Cardiac muscle cell (in vitro differentiated cells and primary cell): ENCODE measurements around the gene ZCCHC7. TPM values are rescaled to one million over a fixed set of nuclear protein-coding genes. Genes with fewer than 3 reads are reported as not detected.
"Not testable (repeated sequence)": the region's sequence is repeated elsewhere in the genome, so short reads cannot be mapped to it uniquely, and the experiment has no call there.

Experiments
- DNase-seq, 2 donors: peaks; one replicate each; pipeline versions ENCODE4 v3.0.0 to v3.0.0-alpha.2; 2010 to 2017; ENCODE audit warnings: low read depth in 1 of 2, low spot score in 1 of 2
- H3K27ac ChIP-seq: fragments of 200-600 bp; sonication (generic); 2 replicates; pipeline ENCODE4 v1.5.1; 2016
- H3K27me3 ChIP-seq: fragments of 200-600 bp; sonication (generic); 2 replicates; pipeline ENCODE4 v1.6.0; 2016; ENCODE audit warnings: control low read depth
- H3K36me3 ChIP-seq: fragments of 200-600 bp; sonication (generic); 2 replicates; pipeline ENCODE4 v1.5.1; 2016; ENCODE audit warnings: control low read depth
- H3K4me1 ChIP-seq: fragments of 200-600 bp; sonication (generic); 2 replicates; pipeline ENCODE4 v1.8.1; 2017; ENCODE audit warnings: low read depth, mild to moderate bottlenecking, mixed run types
- H3K4me3 ChIP-seq: fragments of 200-600 bp; sonication (generic); 2 replicates; pipeline ENCODE4 v1.5.1; 2016; ENCODE audit warnings: mild to moderate bottlenecking
- H3K9me3 ChIP-seq: fragments of 200-600 bp; sonication (generic); 2 replicates; pipeline ENCODE4 v1.5.1; 2017; ENCODE audit warnings: low read depth, mild to moderate bottlenecking, control low read depth
- CTCF ChIP-seq: IDR thresholded peaks from 2 replicates; pipeline ENCODE4 v1.5.1; 2012; ENCODE audit warnings: low read depth, mild to moderate bottlenecking, low read length
- polyA plus RNA-seq: library from polyadenylated mRNA; unstranded; fragments of >200 nt; fragmentation: Nextera tagmentation; extraction: Ambion mirVana; gene quantifications from 2 replicates; pipeline ENCODE4 v1.2.1, GENCODE V29; 2016
- total RNA-seq: library from RNA; depleted of rRNA; stranded (reverse); fragments of >200 nt; gene quantifications from 2 replicates; pipeline ENCODE4 v1.2.3, GENCODE V29; 2016

ZCCHC7 gene
- total and polyA plus RNA-seq, 2 experiments from 2014 or later, result 15.0 to 18.8 TPM

GRCh38 chr9:37157726-37158377 lies 37.5 kb downstream of the ZCCHC7 start:
- Histone ChIP-seq H3K36me3 (no peaks in the 10 kb centered on the region), H3K27me3 (no peaks in the 10 kb centered on the region), H3K4me1 (no peaks in the 10 kb centered on the region), H3K4me3 (no peak overlapping the region), H3K27ac (no peak overlapping the region), H3K9me3 (no peaks in the 10 kb centered on the region)
- DNase-seq, result no peak
- TF ChIP-seq CTCF, result no peak

- TF ChIP-seq CTCF, result no peak
- H3K27ac ChIP-seq, result no peak overlapping the region
Measured at GRCh38 chr9:37163299-37163698, 42.9 kb downstream of the ZCCHC7 start.

GRCh38 chr9:37164335-37164734 lies 44.0 kb downstream of the ZCCHC7 start:
- not testable (repeated sequence) for H3K9me3 ChIP-seq, H3K36me3 ChIP-seq, H3K27ac ChIP-seq, H3K27me3 ChIP-seq, H3K4me1 ChIP-seq, DNase-seq, H3K4me3 ChIP-seq

More at GRCh38 chr9:37163299-37163698, 42.9 kb downstream of the ZCCHC7 start:
- H3K36me3 ChIP-seq, result no peaks in the 10 kb centered on the region
- no peak overlapping the region for H3K4me3 ChIP-seq
- no peaks in the 10 kb centered on the region for H3K4me1 ChIP-seq
- no peak for DNase-seq
- H3K9me3 ChIP-seq, result no peaks in the 10 kb centered on the region
- H3K27me3 ChIP-seq, result no peaks in the 10 kb centered on the region

GRCh38 chr9:37165644-37166043 lies 45.3 kb downstream of the ZCCHC7 start:
- no peak for DNase-seq
- H3K36me3 ChIP-seq, result no peaks in the 10 kb centered on the region
- H3K4me3 ChIP-seq, result no peak overlapping the region
- no peak overlapping the region for H3K27ac ChIP-seq
- H3K9me3 ChIP-seq, result no peaks in the 10 kb centered on the region
- H3K4me1 ChIP-seq, result no peaks in the 10 kb centered on the region
- no peaks in the 10 kb centered on the region for H3K27me3 ChIP-seq
- no peak for TF ChIP-seq CTCF

- no peaks in the 10 kb centered on the region for H3K4me1 ChIP-seq
- no peaks in the 10 kb centered on the region for H3K9me3 ChIP-seq
- DNase-seq, result no peak
- peak overlapping the region; percentile 34 for H3K27ac ChIP-seq
- TF ChIP-seq CTCF, result no peak
- no peaks in the 10 kb centered on the region for H3K27me3 ChIP-seq
- no peaks in the 10 kb centered on the region for H3K36me3 ChIP-seq
- no peak overlapping the region for H3K4me3 ChIP-seq
Measured at GRCh38 chr9:37167456-37168047, 47.2 kb downstream of the ZCCHC7 start.

GRCh38 chr9:37172557-37172956 lies 52.2 kb downstream of the ZCCHC7 start:
- no peak overlapping the region for H3K4me3 ChIP-seq

More at GRCh38 chr9:37172557-37172956, 52.2 kb downstream of the ZCCHC7 start:
- TF ChIP-seq CTCF, result no peak
- H3K27me3 ChIP-seq, result no peaks in the 10 kb centered on the region
- H3K36me3 ChIP-seq, result no peaks in the 10 kb centered on the region
- no peak for DNase-seq
- no peak overlapping the region for H3K27ac ChIP-seq
- H3K4me1 ChIP-seq, result no peaks in the 10 kb centered on the region
- no peaks in the 10 kb centered on the region for H3K9me3 ChIP-seq
